Trophoblast cell (in vitro differentiated cells and primary cell): ENCODE measurements around the gene CDH15.
"Not testable (repeated sequence)": the region's sequence is repeated elsewhere in the genome, so short reads cannot be mapped to it uniquely, and the experiment has no call there.

Experiments used
- DNase-seq, 2 donors: peaks; one replicate each; pipeline ENCODE4 v3.0.0-alpha.2; 2016
- H2AFZ ChIP-seq: 2 replicates; pipeline ENCODE4 v1.6.1; 2013; ENCODE audit warnings: low read length, moderate library complexity, mild to moderate bottlenecking; ENCODE audit not compliant: insufficient read depth, poor library complexity
- H2AK5ac ChIP-seq: 2 replicates; pipeline ENCODE4 v1.6.1; 2013; ENCODE audit warnings: mild to moderate bottlenecking, low read length
- H2BK120ac ChIP-seq: 2 replicates; pipeline ENCODE4 v1.6.1; 2013; ENCODE audit warnings: low read length, mild to moderate bottlenecking, moderate library complexity; ENCODE audit not compliant: insufficient read depth, poor library complexity
- H2BK12ac ChIP-seq: 2 replicates; pipeline ENCODE4 v1.6.1; 2013; ENCODE audit warnings: mild to moderate bottlenecking, low read length, moderate library complexity
- H2BK5ac ChIP-seq: 2 replicates; pipeline ENCODE4 v1.6.1; 2013; ENCODE audit warnings: low read length, low read depth, moderate library complexity, mild to moderate bottlenecking; ENCODE audit not compliant: poor library complexity
- H3K14ac ChIP-seq: 2 replicates; pipeline ENCODE4 v1.6.1; 2013; ENCODE audit warnings: mild to moderate bottlenecking, low read length
- H3K18ac ChIP-seq: 2 replicates; pipeline ENCODE4 v1.6.1; 2013; ENCODE audit warnings: mild to moderate bottlenecking, low read length
- H3K23ac ChIP-seq: 2 replicates; pipeline ENCODE4 v1.6.1; 2013; ENCODE audit warnings: low read length
- H3K27ac ChIP-seq: 2 replicates; pipeline ENCODE4 v1.5.1; 2013; ENCODE audit warnings: low read depth, mild to moderate bottlenecking, inconsistent platforms, low read length, moderate library complexity
- H3K27me3 ChIP-seq: 2 replicates; pipeline ENCODE4 v1.6.1; 2013; ENCODE audit warnings: inconsistent platforms, mild to moderate bottlenecking, low read length, moderate library complexity; ENCODE audit not compliant: insufficient read depth
- H3K36me3 ChIP-seq, 2 experiments: 1 replicate in 1 of 2; 2 replicates in 1 of 2; pipeline ENCODE4 v1.6.1; 2013; ENCODE audit warnings: low read length in 2 of 2, mild to moderate bottlenecking in 2 of 2, moderate library complexity in 1 of 2; ENCODE audit not compliant: insufficient read depth in 2 of 2, control insufficient read depth in 1 of 2
- H3K4ac ChIP-seq: 2 replicates; pipeline ENCODE4 v1.6.1; 2013; ENCODE audit warnings: low read depth, mild to moderate bottlenecking, low read length, moderate library complexity
- H3K4me1 ChIP-seq, 2 experiments: 1 replicate in 1 of 2; 2 replicates in 1 of 2; pipeline ENCODE4 v1.6.1; 2013; ENCODE audit warnings: low read length in 2 of 2, mild to moderate bottlenecking in 2 of 2, moderate library complexity in 1 of 2; ENCODE audit not compliant: insufficient read depth in 2 of 2, control insufficient read depth in 1 of 2
- H3K4me2 ChIP-seq: 2 replicates; pipeline ENCODE4 v1.6.1; 2013; ENCODE audit warnings: inconsistent platforms, mild to moderate bottlenecking, low read length, moderate library complexity
- H3K4me3 ChIP-seq: 2 replicates; pipeline ENCODE4 v1.5.1; 2013; ENCODE audit warnings: mild to moderate bottlenecking, low read depth, low read length, inconsistent platforms
- H3K79me1 ChIP-seq: one replicate; pipeline ENCODE4 v1.6.1; 2013; ENCODE audit warnings: low read length
- H3K79me2 ChIP-seq: 2 replicates; pipeline ENCODE4 v1.6.1; 2013; ENCODE audit warnings: low read length, mild to moderate bottlenecking; ENCODE audit not compliant: control insufficient read depth, insufficient read depth, poor library complexity
- H3K9ac ChIP-seq: 2 replicates; pipeline ENCODE4 v1.6.1; 2013; ENCODE audit warnings: mild to moderate bottlenecking, low read length
- H3K9me3 ChIP-seq: 2 replicates; pipeline ENCODE4 v1.6.1; 2013; ENCODE audit warnings: low read depth, mild to moderate bottlenecking, control low read depth, inconsistent platforms, low read length; ENCODE audit not compliant: insufficient read depth
- H4K12ac ChIP-seq: 2 replicates; pipeline ENCODE4 v1.6.1; 2013; ENCODE audit warnings: low read depth, mild to moderate bottlenecking, low read length, moderate library complexity
- H4K8ac ChIP-seq: 2 replicates; pipeline ENCODE4 v1.6.1; 2013; ENCODE audit warnings: low read depth, mild to moderate bottlenecking, low read length, moderate library complexity
- H4K91ac ChIP-seq: one replicate; pipeline ENCODE4 v1.6.1; 2013; ENCODE audit warnings: low read depth, mild to moderate bottlenecking, low read length, moderate library complexity
- WGBS: extraction: QIAGEN DNeasy Blood & Tissue Kit; methylation state at CpG from one replicate; pipeline ENCODE4 v1.1.7; 2013; ENCODE audit warnings: missing lambda C conversion rate; ENCODE audit not compliant: insufficient read length, insufficient coverage; ENCODE audit errors: extremely low coverage; 5-methylcytosine and 5-hydroxymethylcytosine counted together

The CDH15 gene

DNA sequence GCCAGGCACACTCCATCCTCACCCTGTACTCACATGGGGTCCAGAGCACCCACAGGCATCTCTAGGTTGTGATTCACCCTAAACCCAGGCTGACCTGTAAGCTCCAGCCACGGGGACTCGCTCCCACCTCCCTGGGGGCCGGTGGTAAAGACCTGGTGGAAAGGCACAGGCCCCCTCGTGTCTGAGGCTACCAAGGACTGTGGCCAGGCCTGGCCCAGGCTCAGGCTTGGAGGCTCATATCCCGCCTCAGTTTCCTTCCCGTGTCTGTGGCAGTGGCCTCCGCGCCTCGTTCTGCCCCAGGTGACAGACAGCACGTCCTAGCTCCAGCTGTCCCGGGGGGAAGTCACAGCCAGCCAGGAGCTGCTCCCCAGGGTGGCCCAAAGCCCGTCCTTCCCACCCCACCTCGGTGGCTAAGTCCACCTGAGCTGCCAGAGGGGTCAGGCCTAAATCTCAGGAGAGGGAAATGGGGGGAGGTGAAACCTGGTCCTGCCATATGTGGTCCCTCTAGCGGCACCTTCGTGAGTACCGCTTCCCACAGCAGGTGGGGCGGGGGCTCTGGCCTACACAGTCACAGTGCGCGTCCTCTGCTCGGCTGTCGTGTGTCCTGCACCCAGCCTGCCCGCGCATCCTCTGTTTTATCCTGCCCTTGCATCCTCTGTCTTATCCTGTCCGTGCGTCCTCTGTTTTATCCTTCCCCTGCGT, 12.6 kb downstream of the CDH15 start:
- H3K9me3 ChIP-seq: peaks cover 5% of the 10 kb centered on the region
- no peak overlapping the region for H3K9ac ChIP-seq
- H3K23ac ChIP-seq: no peak overlapping the region
- H3K27me3 ChIP-seq: no peaks in the 10 kb centered on the region
- no CpG with 5 or more reads among the region's 26 CpGs for WGBS
- H2BK12ac ChIP-seq: no peak overlapping the region
- H3K4ac ChIP-seq: no peak overlapping the region
- no peak overlapping the region for H4K91ac ChIP-seq
- no peak overlapping the region for H3K14ac ChIP-seq
- H2AFZ ChIP-seq: no peak overlapping the region
- H3K4me1 ChIP-seq: no peaks in the 10 kb centered on the region
- H2AK5ac ChIP-seq: no peak overlapping the region
- H3K4me3 ChIP-seq: no peak overlapping the region
- no peak overlapping the region for H2BK120ac ChIP-seq
- no peak for DNase-seq
- no peaks in the 10 kb centered on the region for H3K36me3 ChIP-seq
- no peak overlapping the region for H4K8ac ChIP-seq
- no peak overlapping the region for H4K12ac ChIP-seq
- no peak overlapping the region for H3K4me2 ChIP-seq
- no peaks in the 10 kb centered on the region for H3K79me2 ChIP-seq
- no peak overlapping the region for H3K27ac ChIP-seq
- no peaks in the 10 kb centered on the region for H3K79me1 ChIP-seq
- H2BK5ac ChIP-seq: no peak overlapping the region
- no peak overlapping the region for H3K18ac ChIP-seq

DNA sequence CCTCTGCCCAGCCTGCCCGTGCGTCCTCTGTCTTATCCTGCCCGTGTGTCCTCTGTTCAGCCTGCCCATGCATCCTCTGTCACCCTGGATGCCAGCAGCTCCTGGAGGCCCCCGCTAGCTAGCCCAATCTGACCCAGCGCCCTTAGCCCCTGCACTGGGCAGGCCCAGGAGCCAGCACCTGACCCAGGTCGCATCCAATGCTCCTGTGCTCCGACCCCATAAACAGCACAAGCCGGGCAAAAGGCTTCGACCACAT, 13.1 kb downstream of the CDH15 start:
- no peak overlapping the region for H3K4me3 ChIP-seq
- no peak overlapping the region for H3K27ac ChIP-seq
- no peak overlapping the region for H3K23ac ChIP-seq
- H3K79me1 ChIP-seq: no peaks in the 10 kb centered on the region
- no peaks in the 10 kb centered on the region for H3K4me1 ChIP-seq
- no peak overlapping the region for H2BK120ac ChIP-seq
- H4K12ac ChIP-seq: no peak overlapping the region
- DNase-seq: no peak
- H4K91ac ChIP-seq: no peak overlapping the region
- H3K4me2 ChIP-seq: no peak overlapping the region
- H3K9me3 ChIP-seq: peaks cover 4% of the 10 kb centered on the region
- H2AK5ac ChIP-seq: no peak overlapping the region
- no peak overlapping the region for H3K14ac ChIP-seq
- H3K27me3 ChIP-seq: no peaks in the 10 kb centered on the region
- H3K79me2 ChIP-seq: no peaks in the 10 kb centered on the region
- H3K4ac ChIP-seq: no peak overlapping the region
- H3K18ac ChIP-seq: no peak overlapping the region
- H4K8ac ChIP-seq: no peak overlapping the region
- H2AFZ ChIP-seq: no peak overlapping the region
- H3K9ac ChIP-seq: no peak overlapping the region
- H3K36me3 ChIP-seq: no peaks in the 10 kb centered on the region
- H2BK5ac ChIP-seq: no peak overlapping the region
- H2BK12ac ChIP-seq: no peak overlapping the region
- no CpG with 5 or more reads among the region's 9 CpGs for WGBS

- no peak overlapping the region for H3K18ac ChIP-seq
- no CpG with 5 or more reads among the region's 48 CpGs for WGBS
- no peak for DNase-seq
- H3K27me3 ChIP-seq: no peaks in the 10 kb centered on the region
- no peak overlapping the region for H3K4me3 ChIP-seq
- H2AFZ ChIP-seq: no peak overlapping the region
- no peak overlapping the region for H2BK12ac ChIP-seq
- H3K36me3 ChIP-seq: no peaks in the 10 kb centered on the region
- H2AK5ac ChIP-seq: no peak overlapping the region
- no peak overlapping the region for H3K4ac ChIP-seq
- H4K8ac ChIP-seq: no peak overlapping the region
- H2BK5ac ChIP-seq: no peak overlapping the region
- H3K4me1 ChIP-seq: no peaks in the 10 kb centered on the region
- H3K9me3 ChIP-seq: peaks cover 2% of the 10 kb centered on the region
- no peak overlapping the region for H3K23ac ChIP-seq
- H3K79me1 ChIP-seq: no peaks in the 10 kb centered on the region
- no peaks in the 10 kb centered on the region for H3K79me2 ChIP-seq
- H4K91ac ChIP-seq: no peak overlapping the region
- H3K4me2 ChIP-seq: no peak overlapping the region
- no peak overlapping the region for H3K14ac ChIP-seq
- H3K9ac ChIP-seq: no peak overlapping the region
- no peak overlapping the region for H3K27ac ChIP-seq
- H2BK120ac ChIP-seq: no peak overlapping the region
- no peak overlapping the region for H4K12ac ChIP-seq
These were observed 13.6 kb downstream of the CDH15 start for GRCh38 chr16:89184933-89185794.

DNA sequence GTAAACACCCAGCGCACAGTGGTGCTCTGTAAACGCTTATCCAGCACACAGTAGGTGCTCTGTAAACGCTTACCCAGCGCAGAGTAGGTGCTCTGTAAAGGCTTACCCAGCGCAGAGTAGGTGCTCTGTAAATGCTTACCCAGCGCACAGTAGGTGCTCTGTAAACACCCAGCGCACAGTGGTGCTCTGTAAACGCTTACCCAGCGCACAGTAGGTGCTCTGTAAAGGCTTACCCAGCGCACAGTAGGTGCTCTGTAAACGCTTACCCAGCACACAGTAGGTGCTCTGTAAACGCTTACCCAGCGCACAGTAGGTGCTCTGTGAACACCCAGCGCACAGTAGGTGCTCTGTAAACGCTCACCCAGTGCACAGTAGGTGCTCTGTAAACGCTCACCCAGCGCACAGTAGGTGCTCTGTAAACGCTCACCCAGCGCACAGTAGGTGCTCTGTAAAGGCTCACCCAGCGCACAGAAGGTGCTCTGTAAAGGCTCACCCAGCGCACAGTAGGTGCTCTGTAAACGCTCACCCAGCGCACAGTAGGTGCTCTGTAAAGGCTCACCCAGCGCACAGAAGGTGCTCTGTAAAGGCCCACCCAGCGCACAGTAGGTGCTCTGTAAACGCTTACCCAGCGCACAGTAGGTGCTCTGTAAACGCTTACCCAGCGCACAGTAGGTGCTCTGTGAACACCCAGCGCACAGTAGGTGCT, 14.5 kb downstream of the CDH15 start:
- not testable (repeated sequence) for H2AK5ac ChIP-seq, H4K12ac ChIP-seq, H2BK5ac ChIP-seq, H3K79me2 ChIP-seq, H4K8ac ChIP-seq, H3K27me3 ChIP-seq, H3K4me3 ChIP-seq, H3K36me3 ChIP-seq, H2AFZ ChIP-seq, H3K27ac ChIP-seq, DNase-seq, H3K4me1 ChIP-seq, H4K91ac ChIP-seq, H3K4ac ChIP-seq, H3K9me3 ChIP-seq, H2BK120ac ChIP-seq, H2BK12ac ChIP-seq, H3K79me1 ChIP-seq, H3K14ac ChIP-seq, H3K23ac ChIP-seq, H3K4me2 ChIP-seq, H3K9ac ChIP-seq, H3K18ac ChIP-seq
- WGBS: no CpG with 5 or more reads among the region's 30 CpGs
